Skin epidermis (tissue), 12 donors: ENCODE results near the gene SIL1.
"Not testable (repeated sequence)": the region's sequence is repeated elsewhere in the genome, so short reads cannot be mapped to it uniquely, and the experiment has no call there.

ENCODE experiments used
- H3K27ac ChIP-seq, 21 experiments: fragments of 200-600 bp; sonication (generic) in 11 of 21; one replicate each; pipeline ENCODE4 v1.5.0; 2020; ENCODE audit warnings: mild to moderate bottlenecking in 3 of 21, inconsistent platforms in 2 of 21, moderate library complexity in 2 of 21
- H3K4me3 ChIP-seq, 7 experiments: fragments of 200-600 bp; sonication (generic) in 2 of 7; one replicate each; pipeline ENCODE4 v1.5.0; 2020; ENCODE audit warnings: inconsistent platforms in 2 of 7, mild to moderate bottlenecking in 2 of 7, moderate library complexity in 1 of 7

The SIL1 gene

GRCh38 chr5:139124774-139125520, 73.2 kb downstream of the SIL1 start:
- H3K4me3 ChIP-seq = no peak overlapping the region
- H3K27ac ChIP-seq = no peak overlapping the region

- Histone ChIP-seq H3K27ac (no peak overlapping the region), H3K4me3 (no peak overlapping the region)
These were observed 77.0 kb downstream of the SIL1 start for GRCh38 chr5:139121120-139121519.

- Histone ChIP-seq H3K4me3 (no peak overlapping the region), H3K27ac (no peak overlapping the region)
These were observed 77.6 kb downstream of the SIL1 start for GRCh38 chr5:139120521-139120920.

- Histone ChIP-seq H3K4me3 (no peak overlapping the region), H3K27ac (no peak overlapping the region)
These were observed 79.4 kb downstream of the SIL1 start for GRCh38 chr5:139118804-139119203.

- Histone ChIP-seq H3K27ac (no peak overlapping the region), H3K4me3 (no peak overlapping the region)
These were observed 80.8 kb downstream of the SIL1 start for GRCh38 chr5:139117342-139117884.

- no peak overlapping the region for H3K27ac ChIP-seq
- no peak overlapping the region for H3K4me3 ChIP-seq
These were observed 82.0 kb downstream of the SIL1 start for GRCh38 chr5:139116100-139116655.

GRCh38 chr5:139113892-139114291, 84.3 kb downstream of the SIL1 start:
- H3K27ac ChIP-seq = no peak overlapping the region

GRCh38 chr5:139112362-139112761, 85.8 kb downstream of the SIL1 start:
- not testable (repeated sequence) for H3K27ac ChIP-seq

More at GRCh38 chr5:139113892-139114291, 84.3 kb downstream of the SIL1 start:
- H3K4me3 ChIP-seq = no peak overlapping the region

GRCh38 chr5:139110526-139111168, 87.5 kb downstream of the SIL1 start:
- Histone ChIP-seq H3K4me3 (no peak overlapping the region), H3K27ac (no peak overlapping the region)

More at GRCh38 chr5:139112362-139112761, 85.8 kb downstream of the SIL1 start:
- not testable (repeated sequence) for H3K4me3 ChIP-seq

GRCh38 chr5:139108063-139108824, 89.9 kb downstream of the SIL1 start:
- Histone ChIP-seq H3K27ac (peak overlapping the region in 2 of 21 experiments; percentile 8 to 26), H3K4me3 (no peak overlapping the region)

GRCh38 chr5:139105621-139106071, 92.5 kb downstream of the SIL1 start:
- no peak overlapping the region for H3K4me3 ChIP-seq
- H3K27ac ChIP-seq = peak overlapping the region in 12 of 21 experiments; percentile 18 to 64 (median 42)

- H3K27ac ChIP-seq = peak overlapping the region in 15 of 21 experiments; percentile 6 to 82 (median 61)
- no peak overlapping the region for H3K4me3 ChIP-seq
These were observed 93.4 kb downstream of the SIL1 start for GRCh38 chr5:139104577-139105276.

GRCh38 chr5:139103762-139104161, 94.4 kb downstream of the SIL1 start:
- peak overlapping the region in 6 of 21 experiments; percentile 36 to 82 (median 62) for H3K27ac ChIP-seq
- no peak overlapping the region for H3K4me3 ChIP-seq

GRCh38 chr5:139100825-139101224, 97.3 kb downstream of the SIL1 start:
- H3K27ac ChIP-seq = no peak overlapping the region

GRCh38 chr5:139094154-139095131, 103.7 kb downstream of the SIL1 start:
- Histone ChIP-seq H3K27ac (no peak overlapping the region), H3K4me3 (no peak overlapping the region)

More at GRCh38 chr5:139100825-139101224, 97.3 kb downstream of the SIL1 start:
- H3K4me3 ChIP-seq = no peak overlapping the region

- Histone ChIP-seq H3K27ac (no peak overlapping the region), H3K4me3 (no peak overlapping the region)
These were observed 105.3 kb downstream of the SIL1 start for GRCh38 chr5:139092741-139093343.

GRCh38 chr5:139091439-139092156, 106.6 kb downstream of the SIL1 start:
- Histone ChIP-seq H3K4me3 (no peak overlapping the region), H3K27ac (no peak overlapping the region)
